HEK293 (cell line): ENCODE measurements around the gene LIME1.

Experiments used
- CTCF ChIP-seq: fragments of 450-650 bp; formaldehyde crosslinking; IDR thresholded peaks from 2 replicates; pipeline ENCODE4 v1.5.1; 2016; ENCODE audit warnings: missing biosample characterization, missing genetic modification characterization
- GFI1B ChIP-seq: fragments of 450-650 bp; formaldehyde crosslinking; IDR thresholded peaks from 2 replicates; pipeline ENCODE4 v1.5.1; 2016; ENCODE audit warnings: missing biosample characterization, missing genetic modification characterization
- YY1 ChIP-seq: fragments of 450-650 bp; formaldehyde crosslinking; IDR thresholded peaks from 2 replicates; pipeline ENCODE4 v1.5.1; 2018; ENCODE audit warnings: missing biosample characterization, missing genetic modification characterization
- ZBTB49 ChIP-seq: fragments of 450-650 bp; formaldehyde crosslinking; IDR thresholded peaks from 2 replicates; pipeline ENCODE4 v1.5.1; 2016; ENCODE audit warnings: missing biosample characterization, missing genetic modification characterization, low read depth
- ZNF10 ChIP-seq: fragments of 450-650 bp; formaldehyde crosslinking; IDR thresholded peaks from 2 replicates; pipeline ENCODE4 v1.5.1; 2017; ENCODE audit warnings: missing biosample characterization, missing genetic modification characterization
- ZNF138 ChIP-seq: fragments of 450-650 bp; formaldehyde crosslinking; IDR thresholded peaks from 2 replicates; pipeline ENCODE4 v1.5.1; 2016; ENCODE audit warnings: missing biosample characterization, missing genetic modification characterization, borderline replicate concordance
- ZNF140 ChIP-seq: fragments of 450-650 bp; formaldehyde crosslinking; IDR thresholded peaks from 2 replicates; pipeline ENCODE4 v1.5.1; 2016; ENCODE audit warnings: missing biosample characterization, missing genetic modification characterization
- ZNF311 ChIP-seq: fragments of 450-650 bp; formaldehyde crosslinking; IDR thresholded peaks from 2 replicates; pipeline ENCODE4 v1.5.1; 2017; ENCODE audit warnings: missing biosample characterization, missing genetic modification characterization, borderline replicate concordance
- ZNF366 ChIP-seq: fragments of 450-650 bp; formaldehyde crosslinking; conservative IDR thresholded peaks from 2 replicates; pipeline ENCODE4 v1.5.1; 2016; ENCODE audit warnings: missing biosample characterization, missing genetic modification characterization
- ZNF501 ChIP-seq: fragments of 450-650 bp; formaldehyde crosslinking; IDR thresholded peaks from 2 replicates; pipeline ENCODE4 v1.5.1; 2016; ENCODE audit warnings: missing biosample characterization, missing genetic modification characterization

DNA sequence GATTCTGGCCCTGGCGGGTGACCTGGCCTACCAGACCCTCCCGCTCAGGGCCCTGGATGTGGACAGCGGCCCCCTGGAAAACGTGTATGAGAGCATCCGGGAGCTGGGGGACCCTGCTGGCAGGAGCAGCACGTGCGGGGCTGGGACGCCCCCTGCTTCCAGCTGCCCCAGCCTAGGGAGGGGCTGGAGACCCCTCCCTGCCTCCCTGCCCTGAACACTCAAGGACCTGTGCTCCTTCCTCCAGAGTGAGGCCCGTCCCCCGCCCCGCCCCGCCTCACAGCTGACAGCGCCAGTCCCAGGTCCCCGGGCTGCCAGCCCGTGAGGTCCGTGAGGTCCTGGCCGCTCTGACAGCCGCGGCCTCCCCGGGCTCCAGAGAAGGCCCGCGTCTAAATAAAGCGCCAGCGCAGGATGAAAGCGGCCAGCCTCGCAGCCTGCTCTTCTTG is 2.2 kb downstream of the LIME1 start:
- TF ChIP-seq CTCF (tag by site-specific recombination) = no peak
- no peak for TF ChIP-seq GFI1B (tag by site-specific recombination)
- TF ChIP-seq ZNF138 (tag by site-specific recombination) = no peak
- no peak for TF ChIP-seq ZNF10 (tag by site-specific recombination)
- no peak for TF ChIP-seq ZNF311 (tag by site-specific recombination)
- no peak for TF ChIP-seq ZNF366 (tag by site-specific recombination)
- no peak for TF ChIP-seq ZNF501 (tag by site-specific recombination)
- no peak for TF ChIP-seq ZBTB49
- no peak for TF ChIP-seq YY1 (tag by site-specific recombination)
- no peak for TF ChIP-seq ZNF140 (tag by site-specific recombination)
